A673 (cell line): ENCODE data around the gene PEX5L. TPM values are rescaled to one million over a fixed set of nuclear protein-coding genes. Genes with fewer than 3 reads are reported as not detected.

ENCODE experiments used
- BruUV-seq: library from RNA; stranded (reverse); fragments of 400-500 nt; replicated peaks from 2 replicates; lab custom pipeline; 2021; lab: Mats Ljungman, UMichigan
- CTCF ChIA-PET: fragments of 300-600 bp; sonication (Branson Sonifier 250); formaldehyde crosslinking; loops from one replicate; lab custom pipeline; 2022; ENCODE audit warnings: antibody characterized with exemption; lab: Charles Lee
- POLR2A ChIA-PET: fragments of 300-600 bp; sonication (Branson Sonifier 250); formaldehyde crosslinking; loops from one replicate; lab custom pipeline; 2022; ENCODE audit warnings: antibody characterized with exemption; ENCODE audit not compliant: low non-redundant PET; lab: Charles Lee
- DNase-seq: peaks from one replicate; pipeline ENCODE4 v3.0.0-alpha.2; 2015; ENCODE audit warnings: low spot score
- H3K27ac ChIP-seq: fragments of 200-600 bp; sonication (generic); 2 replicates; pipeline ENCODE4 v1.5.1; 2016; ENCODE audit warnings: mixed run types, low read depth, mild to moderate bottlenecking, mixed read lengths, antibody characterized with exemption, low read length; ENCODE audit not compliant: poor library complexity, severe bottlenecking
- H3K27me3 ChIP-seq: fragments of 200-600 bp; sonication (generic); replicated peaks from 2 replicates; pipeline ENCODE4 v1.6.1; 2017; ENCODE audit warnings: mixed run types, low read depth, mild to moderate bottlenecking, mixed read lengths, antibody characterized with exemption, low read length; ENCODE audit not compliant: insufficient read depth, poor library complexity
- H3K36me3 ChIP-seq: fragments of 200-600 bp; sonication (generic); 2 replicates; pipeline ENCODE4 v1.6.1; 2016; ENCODE audit warnings: mixed run types, mild to moderate bottlenecking, mixed read lengths, antibody characterized with exemption, low read length; ENCODE audit not compliant: insufficient read depth, poor library complexity, severe bottlenecking
- H3K4me1 ChIP-seq: fragments of 200-600 bp; sonication (generic); 2 replicates; pipeline ENCODE4 v1.6.1; 2017; ENCODE audit warnings: mixed run types, mild to moderate bottlenecking, mixed read lengths, antibody characterized with exemption, low read length; ENCODE audit not compliant: insufficient read depth, poor library complexity, severe bottlenecking
- H3K4me3 ChIP-seq: fragments of 200-600 bp; sonication (generic); 2 replicates; pipeline ENCODE4 v1.5.1; 2016; ENCODE audit warnings: low read depth, mixed run types, mild to moderate bottlenecking, mixed read lengths, low read length; ENCODE audit not compliant: poor library complexity, severe bottlenecking
- H3K9me3 ChIP-seq: fragments of 200-600 bp; sonication (generic); 2 replicates; pipeline ENCODE4 v1.6.1; 2016; ENCODE audit warnings: mixed run types, low read depth, mild to moderate bottlenecking, mixed read lengths, antibody characterized with exemption, low read length; ENCODE audit not compliant: poor library complexity, severe bottlenecking
- EZH2 ChIP-seq: fragments of 200-600 bp; sonication (generic); IDR thresholded peaks from 2 replicates; pipeline ENCODE4 v1.6.1; 2017; ENCODE audit warnings: borderline replicate concordance, low read depth, mild to moderate bottlenecking, mixed read lengths, antibody characterized with exemption, low read length; ENCODE audit not compliant: poor library complexity, severe bottlenecking
- intact Hi-C: fragments of 100-400 bp; cut with micrococcal nuclease; formaldehyde crosslinking; loops from one replicate; pipeline ENCODE4 v1.10.0; 2022; ENCODE audit not compliant: unreplicated experiment
- total RNA-seq: library from RNA; stranded (reverse); gene quantifications from 2 replicates; pipeline ENCODE4 v1.2.3, GENCODE V29; 2021
- TF ChIP-seq, protein P1 (sequence below): fragments of 300-800, 200-600 bp; sonication (generic); conservative IDR thresholded peaks from 2 replicates; pipeline ENCODE4 v1.5.1; 2017; ENCODE audit warnings: low read depth, mild to moderate bottlenecking, antibody characterized with exemption, low read length, moderate library complexity, mixed read lengths

Gene PEX5L
- total RNA-seq, 1 experiment from 2014 or later: not detected

- ChIA-PET POLR2A (no interaction called here), CTCF (interaction anchor here (0.8 kb wide), 1 partner anchor 133 kb away, joined by 3 read pairs; no protein-coding TSS in a partner anchor)
- no peak overlapping the region for H3K27ac ChIP-seq
- H3K4me1 ChIP-seq: peaks cover 16% of the 10 kb centered on the region
- no peaks in the 10 kb centered on the region for H3K9me3 ChIP-seq
- intact Hi-C loops: no loop called here
- no peak overlapping the region for H3K4me3 ChIP-seq
- DNase-seq: peak; percentile 63
- TF ChIP-seq EZH2: no peak
- TF ChIP-seq, protein P1, sequence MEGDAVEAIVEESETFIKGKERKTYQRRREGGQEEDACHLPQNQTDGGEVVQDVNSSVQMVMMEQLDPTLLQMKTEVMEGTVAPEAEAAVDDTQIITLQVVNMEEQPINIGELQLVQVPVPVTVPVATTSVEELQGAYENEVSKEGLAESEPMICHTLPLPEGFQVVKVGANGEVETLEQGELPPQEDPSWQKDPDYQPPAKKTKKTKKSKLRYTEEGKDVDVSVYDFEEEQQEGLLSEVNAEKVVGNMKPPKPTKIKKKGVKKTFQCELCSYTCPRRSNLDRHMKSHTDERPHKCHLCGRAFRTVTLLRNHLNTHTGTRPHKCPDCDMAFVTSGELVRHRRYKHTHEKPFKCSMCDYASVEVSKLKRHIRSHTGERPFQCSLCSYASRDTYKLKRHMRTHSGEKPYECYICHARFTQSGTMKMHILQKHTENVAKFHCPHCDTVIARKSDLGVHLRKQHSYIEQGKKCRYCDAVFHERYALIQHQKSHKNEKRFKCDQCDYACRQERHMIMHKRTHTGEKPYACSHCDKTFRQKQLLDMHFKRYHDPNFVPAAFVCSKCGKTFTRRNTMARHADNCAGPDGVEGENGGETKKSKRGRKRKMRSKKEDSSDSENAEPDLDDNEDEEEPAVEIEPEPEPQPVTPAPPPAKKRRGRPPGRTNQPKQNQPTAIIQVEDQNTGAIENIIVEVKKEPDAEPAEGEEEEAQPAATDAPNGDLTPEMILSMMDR: peak; percentile 87
- BruUV-seq: no TSS peak
- no peaks in the 10 kb centered on the region for H3K27me3 ChIP-seq
- H3K36me3 ChIP-seq: peaks cover 11% of the 10 kb centered on the region
Measured at GRCh38 chr3:179750720-179751328, 285.9 kb downstream of the PEX5L start.

- TF ChIP-seq EZH2: no peak
- TF ChIP-seq, protein P1: no peak
- CTCF ChIA-PET: no interaction called here
- H3K4me3 ChIP-seq: no peak overlapping the region
- peak; percentile 49 for DNase-seq
- intact Hi-C loops: no loop called here
- no TSS peak for BruUV-seq
- H3K9me3 ChIP-seq: no peaks in the 10 kb centered on the region
- peaks cover 35% of the 10 kb centered on the region for H3K4me1 ChIP-seq
- H3K27ac ChIP-seq: peak overlapping the region; percentile 84
- POLR2A ChIA-PET: no interaction called here
- H3K27me3 ChIP-seq: no peaks in the 10 kb centered on the region
- peaks cover 9% of the 10 kb centered on the region for H3K36me3 ChIP-seq
Measured at GRCh38 chr3:179745716-179746115, 291.0 kb downstream of the PEX5L start.

GRCh38 chr3:179745079-179745478, 291.7 kb downstream of the PEX5L start:
- intact Hi-C loops: no loop called here
- Histone ChIP-seq H3K4me3 (no peak overlapping the region), H3K27me3 (no peaks in the 10 kb centered on the region), H3K27ac (peak overlapping the region; percentile 84), H3K36me3 (peaks cover 9% of the 10 kb centered on the region), H3K4me1 (peaks cover 35% of the 10 kb centered on the region), H3K9me3 (no peaks in the 10 kb centered on the region)
- no TSS peak for BruUV-seq
- CTCF ChIA-PET: no interaction called here
- POLR2A ChIA-PET: no interaction called here
- DNase-seq: peak; percentile 70
- TF ChIP-seq, protein P1: no peak
- TF ChIP-seq EZH2: no peak
